Uterus (tissue), 2 donors: ENCODE results near the gene HDDC2.

Source experiments
- POLR2A ChIP-seq, 2 donors: fragments of 450-650 bp; IDR thresholded peaks; one replicate each; pipeline ENCODE4 v1.6.1; 2016; ENCODE audit warnings: antibody characterized with exemption in 2 of 2, mild to moderate bottlenecking in 1 of 2, moderate library complexity in 1 of 2
- TF ChIP-seq, protein P1 (sequence below), 4 experiments: fragments of 200-600 bp in 2 of 4; fragments of 450-650 bp in 2 of 4; sonication (generic) in 2 of 4; IDR thresholded peaks; one replicate each; pipeline ENCODE4 v1.5.1; 2016 to 2019; ENCODE audit warnings: antibody characterized with exemption in 4 of 4, mild to moderate bottlenecking in 2 of 4, moderate library complexity in 1 of 4

DNA sequence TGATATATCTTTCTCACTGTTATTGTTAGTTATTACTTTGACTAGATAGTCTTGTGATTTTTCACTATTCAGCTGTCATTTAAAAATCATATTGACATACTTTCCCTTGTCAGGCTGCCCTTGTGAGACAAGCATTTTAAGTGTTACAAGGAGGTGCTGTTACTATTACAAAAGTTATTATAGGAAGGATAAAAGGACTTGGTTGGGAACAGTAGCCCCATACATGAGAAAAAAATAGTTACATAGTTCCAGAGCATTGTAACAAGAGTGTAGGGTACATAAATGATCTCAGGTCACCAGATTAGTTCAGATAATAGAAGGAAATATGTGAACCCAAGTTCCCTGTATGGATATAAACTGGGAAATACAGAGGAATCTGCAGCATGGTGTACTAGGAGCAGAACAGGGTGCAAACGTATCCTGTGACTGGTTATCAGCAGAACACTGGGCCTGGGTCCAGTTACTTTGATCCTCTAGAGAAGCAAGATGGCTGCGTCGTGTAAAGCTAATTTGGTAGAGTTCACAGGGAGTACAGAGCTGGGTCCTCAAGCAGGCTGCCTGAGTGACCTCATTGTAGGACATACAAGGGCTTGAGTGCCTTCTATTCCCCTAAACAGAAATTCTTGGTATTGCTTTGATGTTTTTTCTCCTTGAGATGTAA lies 38.5 kb upstream of the HDDC2 start:
- TF ChIP-seq, protein P1, sequence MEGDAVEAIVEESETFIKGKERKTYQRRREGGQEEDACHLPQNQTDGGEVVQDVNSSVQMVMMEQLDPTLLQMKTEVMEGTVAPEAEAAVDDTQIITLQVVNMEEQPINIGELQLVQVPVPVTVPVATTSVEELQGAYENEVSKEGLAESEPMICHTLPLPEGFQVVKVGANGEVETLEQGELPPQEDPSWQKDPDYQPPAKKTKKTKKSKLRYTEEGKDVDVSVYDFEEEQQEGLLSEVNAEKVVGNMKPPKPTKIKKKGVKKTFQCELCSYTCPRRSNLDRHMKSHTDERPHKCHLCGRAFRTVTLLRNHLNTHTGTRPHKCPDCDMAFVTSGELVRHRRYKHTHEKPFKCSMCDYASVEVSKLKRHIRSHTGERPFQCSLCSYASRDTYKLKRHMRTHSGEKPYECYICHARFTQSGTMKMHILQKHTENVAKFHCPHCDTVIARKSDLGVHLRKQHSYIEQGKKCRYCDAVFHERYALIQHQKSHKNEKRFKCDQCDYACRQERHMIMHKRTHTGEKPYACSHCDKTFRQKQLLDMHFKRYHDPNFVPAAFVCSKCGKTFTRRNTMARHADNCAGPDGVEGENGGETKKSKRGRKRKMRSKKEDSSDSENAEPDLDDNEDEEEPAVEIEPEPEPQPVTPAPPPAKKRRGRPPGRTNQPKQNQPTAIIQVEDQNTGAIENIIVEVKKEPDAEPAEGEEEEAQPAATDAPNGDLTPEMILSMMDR (IDR thresholded peaks at IDR 0.05) = no peak
- no peak for TF ChIP-seq POLR2A (IDR thresholded peaks at IDR 0.05)
